Stomach (tissue), 9 donors: ENCODE results near the gene ELOF1. TPM values are rescaled to one million over a fixed set of nuclear protein-coding genes. Genes with fewer than 3 reads are reported as not detected.
"Not testable (repeated sequence)": the region's sequence is repeated elsewhere in the genome, so short reads cannot be mapped to it uniquely, and the experiment has no call there.

Experiments
- DNase-seq, 2 donors: peaks; one replicate each; pipeline versions ENCODE4 v3.0.0 to v3.0.0-alpha.2; 2013 to 2019
- H3K27ac ChIP-seq, 5 donors: fragments of 200-600 bp in 4 of 5; sonication (generic) in 4 of 5; one replicate each; pipeline ENCODE4 v1.5.1; 2013 to 2019; ENCODE audit warnings: mild to moderate bottlenecking in 1 of 5, moderate library complexity in 1 of 5
- H3K27me3 ChIP-seq, 3 donors: fragments of 200-600 bp; sonication (generic); one replicate each; pipeline ENCODE4 v1.5.1; 2017 to 2019; ENCODE audit warnings: mixed run types in 1 of 3
- H3K36me3 ChIP-seq, 4 donors: fragments of 200-600 bp; sonication (generic); 1 replicate in 3 of 4; 2 replicates in 1 of 4; pipeline ENCODE4 v1.5.1; 2016 to 2019
- H3K4me1 ChIP-seq, 4 donors: fragments of 200-600 bp; sonication (generic); one replicate each; pipeline ENCODE4 v1.5.1; 2016 to 2019
- H3K4me3 ChIP-seq, 4 donors: fragments of 200-600 bp; sonication (generic) in 3 of 4; one replicate each; pipeline ENCODE4 v1.5.1; 2016 to 2019; ENCODE audit warnings: mild to moderate bottlenecking in 1 of 4
- H3K9me3 ChIP-seq, 4 donors: fragments of 200-600 bp; sonication (generic); one replicate each; pipeline ENCODE4 v1.5.1; 2016 to 2019
- EP300 ChIP-seq: sonication (generic); formaldehyde crosslinking; IDR thresholded peaks from one replicate; pipeline ENCODE4 v1.6.1; 2017; ENCODE audit warnings: antibody characterized with exemption
- POLR2A ChIP-seq, 4 donors: fragments of 450-650 bp; IDR thresholded peaks; one replicate each; pipeline ENCODE4 v1.6.1; 2016; ENCODE audit warnings: antibody characterized with exemption in 4 of 4, control low read depth in 2 of 4, mild to moderate bottlenecking in 1 of 4, moderate library complexity in 1 of 4
- POLR2AphosphoS5 ChIP-seq, 3 donors: sonication (generic); formaldehyde crosslinking; IDR thresholded peaks; one replicate each; pipeline ENCODE4 v1.6.1; 2016; ENCODE audit warnings: antibody characterized with exemption in 3 of 3
- WGBS, 5 donors: extraction: QIAGEN DNeasy Blood & Tissue Kit in 3 of 5; methylation state at CpG; one replicate each; pipeline versions ENCODE4 v1.1.5 to v1.1.7; 2013 to 2018; 5-methylcytosine and 5-hydroxymethylcytosine counted together
- intact Hi-C: fragments of 100-400 bp; cut with DNase I; formaldehyde crosslinking; loops from one replicate; pipeline ENCODE4 v1.15.1; 2023; ENCODE audit warnings: low total_unique reads
- polyA plus RNA-seq, 3 donors: library from polyadenylated mRNA; stranded (reverse); fragments of 200-250 nt; gene quantifications; one replicate each; pipeline ENCODE4 v1.2.3, GENCODE V29; 2013
- total RNA-seq, 5 donors: library from RNA; depleted of rRNA; stranded (reverse); fragments of >200 nt; gene quantifications; one replicate each; pipeline versions ENCODE4 v1.1.0 to v1.2.3, GENCODE V29; 2014 to 2016
- TF ChIP-seq, protein P1 (sequence below), 7 experiments: fragments of 450-650 bp in 4 of 7; fragments of 200-600 bp in 3 of 7; sonication (generic) in 3 of 7; IDR thresholded peaks; one replicate each; pipeline ENCODE4 v1.5.1; 2016 to 2019; ENCODE audit warnings: antibody characterized with exemption in 7 of 7, control low read depth in 2 of 7, mild to moderate bottlenecking in 1 of 7
- donor health status: healthy with polysubstance abuse.
- donor health status: Bipolar disorder and iron deficiency.
- donor health status: healthy.

Gene ELOF1
- total and polyA plus RNA-seq, 8 donors, result 2.3 to 96.4 (median 25.4) TPM

GRCh38 chr19:11570039-11570462 is 11.0 kb upstream of the ELOF1 start:
- intact Hi-C loops, result no loop called here
- no peaks in the 10 kb centered on the region for H3K4me1 ChIP-seq
- DNase-seq, result no peak
- H3K27me3 ChIP-seq, result no peaks in the 10 kb centered on the region
- 53 to 69% (median 66%) methylated on average over 5 of the region's 5 CpGs for WGBS, 5 donors
- peaks cover 0 to 6% (median 0%) of the 10 kb centered on the region in 4 donors for H3K36me3 ChIP-seq
- H3K27ac ChIP-seq, result no peak overlapping the region
- H3K9me3 ChIP-seq, result no peaks in the 10 kb centered on the region
- no peak overlapping the region for H3K4me3 ChIP-seq
- TF ChIP-seq POLR2A (IDR thresholded peaks at IDR 0.05) (no peak), EP300 (no peak), POLR2AphosphoS5 (IDR thresholded peaks at IDR 0.05) (no peak)
- TF ChIP-seq, protein P1, sequence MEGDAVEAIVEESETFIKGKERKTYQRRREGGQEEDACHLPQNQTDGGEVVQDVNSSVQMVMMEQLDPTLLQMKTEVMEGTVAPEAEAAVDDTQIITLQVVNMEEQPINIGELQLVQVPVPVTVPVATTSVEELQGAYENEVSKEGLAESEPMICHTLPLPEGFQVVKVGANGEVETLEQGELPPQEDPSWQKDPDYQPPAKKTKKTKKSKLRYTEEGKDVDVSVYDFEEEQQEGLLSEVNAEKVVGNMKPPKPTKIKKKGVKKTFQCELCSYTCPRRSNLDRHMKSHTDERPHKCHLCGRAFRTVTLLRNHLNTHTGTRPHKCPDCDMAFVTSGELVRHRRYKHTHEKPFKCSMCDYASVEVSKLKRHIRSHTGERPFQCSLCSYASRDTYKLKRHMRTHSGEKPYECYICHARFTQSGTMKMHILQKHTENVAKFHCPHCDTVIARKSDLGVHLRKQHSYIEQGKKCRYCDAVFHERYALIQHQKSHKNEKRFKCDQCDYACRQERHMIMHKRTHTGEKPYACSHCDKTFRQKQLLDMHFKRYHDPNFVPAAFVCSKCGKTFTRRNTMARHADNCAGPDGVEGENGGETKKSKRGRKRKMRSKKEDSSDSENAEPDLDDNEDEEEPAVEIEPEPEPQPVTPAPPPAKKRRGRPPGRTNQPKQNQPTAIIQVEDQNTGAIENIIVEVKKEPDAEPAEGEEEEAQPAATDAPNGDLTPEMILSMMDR (IDR thresholded peaks at IDR 0.05), result no peak

- intact Hi-C loops, result no loop called here
- no peaks in the 10 kb centered on the region for H3K27me3 ChIP-seq
- no peak overlapping the region for H3K4me3 ChIP-seq
- no peak overlapping the region for H3K27ac ChIP-seq
- TF ChIP-seq EP300 (no peak), POLR2AphosphoS5 (IDR thresholded peaks at IDR 0.05) (no peak), POLR2A (IDR thresholded peaks at IDR 0.05) (no peak)
- TF ChIP-seq, protein P1 (IDR thresholded peaks at IDR 0.05), result no peak
- WGBS, 5 donors, result 83 to 97% (median 92%) methylated on average over 2 of the region's 2 CpGs
- no peaks in the 10 kb centered on the region for H3K36me3 ChIP-seq
- no peak for DNase-seq
- H3K4me1 ChIP-seq, result peaks cover 0 to 11% (median 0%) of the 10 kb centered on the region in 4 donors
- H3K9me3 ChIP-seq, result no peaks in the 10 kb centered on the region
Measured at GRCh38 chr19:11566164-11566563, 7.1 kb upstream of the ELOF1 start.

DNA sequence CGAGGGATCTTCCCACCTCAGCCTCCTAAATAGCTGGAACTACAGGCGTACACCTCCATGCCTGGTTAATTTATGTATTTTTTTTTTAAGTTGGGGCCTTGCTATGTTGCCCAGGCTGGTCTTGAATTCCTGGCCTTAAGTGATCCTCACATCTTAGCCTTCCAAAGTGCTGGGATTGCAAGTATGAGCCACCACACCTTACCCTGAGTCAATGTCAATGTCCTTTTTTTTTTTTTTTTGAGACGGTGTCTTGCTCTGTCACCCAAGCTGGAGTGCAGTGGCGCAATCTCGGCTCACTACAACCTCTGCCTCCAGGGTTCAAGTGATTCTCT is 6.6 kb upstream of the ELOF1 start:
- H3K9me3 ChIP-seq, H3K27ac ChIP-seq, intact Hi-C loops, H3K27me3 ChIP-seq, H3K36me3 ChIP-seq, H3K4me3 ChIP-seq, DNase-seq: not testable (repeated sequence)
- H3K4me1 ChIP-seq, result peaks cover 0 to 15% (median 3%) of the 10 kb centered on the region in 4 donors
- WGBS, 5 donors, result 85 to 92% (median 90%) methylated on average over 5 of the region's 5 CpGs

DNA sequence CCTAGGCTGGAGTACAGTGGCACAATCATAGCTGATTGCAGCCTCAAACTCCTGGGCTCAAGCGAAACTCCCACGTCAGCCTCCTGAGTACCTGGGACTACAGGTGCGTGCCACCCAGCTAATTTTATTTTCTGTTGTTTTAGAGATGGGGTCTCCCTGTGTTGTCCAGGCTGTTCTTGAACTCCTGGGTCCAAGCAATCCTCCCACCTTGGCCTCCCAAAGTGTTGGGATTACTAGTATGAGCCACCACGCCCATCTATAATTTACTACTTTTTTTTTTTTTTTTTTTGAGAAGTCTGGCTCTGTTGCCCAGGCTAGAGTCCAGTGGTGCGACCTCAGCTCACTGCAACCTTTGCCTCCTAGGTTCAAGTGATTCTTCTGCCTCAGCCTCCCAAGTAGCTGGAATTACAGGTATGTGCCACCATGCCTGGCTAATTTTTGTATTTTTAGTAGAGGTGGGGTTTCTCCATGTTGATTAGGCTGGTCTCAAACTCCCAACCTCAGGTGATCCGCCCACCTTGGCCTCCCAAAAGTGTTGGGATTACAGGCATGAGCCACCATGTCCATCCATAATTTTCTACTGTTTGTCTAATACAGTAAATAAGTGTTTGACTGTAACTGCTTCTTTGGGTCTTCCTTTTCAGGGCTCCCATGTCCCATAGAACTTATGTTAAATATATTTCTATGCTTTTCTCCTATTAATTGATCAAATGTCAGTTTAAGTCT is 5.2 kb upstream of the ELOF1 start:
- H3K4me1 ChIP-seq, result peaks cover 10 to 29% (median 16%) of the 10 kb centered on the region in 4 donors
- WGBS, 5 donors, result 80 to 98% (median 94%) methylated on average over 6 of the region's 6 CpGs
- H3K27me3 ChIP-seq, intact Hi-C loops, H3K36me3 ChIP-seq, H3K27ac ChIP-seq, DNase-seq, H3K9me3 ChIP-seq, H3K4me3 ChIP-seq: not testable (repeated sequence)

- H3K9me3 ChIP-seq, result no peaks in the 10 kb centered on the region
- intact Hi-C loops, result no loop called here
- TF ChIP-seq POLR2AphosphoS5 (IDR thresholded peaks at IDR 0.05) (no peak), POLR2A (IDR thresholded peaks at IDR 0.05) (no peak), EP300 (no peak)
- TF ChIP-seq, protein P1 (IDR thresholded peaks at IDR 0.05), result no peak
- no peak overlapping the region for H3K4me3 ChIP-seq
- DNase-seq, result no peak
- H3K27ac ChIP-seq, result no peak overlapping the region
- 68 to 82% (median 72%) methylated on average over 8 of the region's 8 CpGs for WGBS, 5 donors
- peaks cover 10 to 32% (median 18%) of the 10 kb centered on the region in 4 donors for H3K4me1 ChIP-seq
- no peaks in the 10 kb centered on the region for H3K36me3 ChIP-seq
- H3K27me3 ChIP-seq, result no peaks in the 10 kb centered on the region
Measured at GRCh38 chr19:11563532-11563931, 4.5 kb upstream of the ELOF1 start.
